Measurements from ENCODE around the gene SBF2. TPM values are rescaled to one million over a fixed set of nuclear protein-coding genes. Genes with fewer than 3 reads are reported as not detected.
"Not testable (repeated sequence)": the region's sequence is repeated elsewhere in the genome, so short reads cannot be mapped to it uniquely, and the experiment has no call there.

SBF2 gene
- total RNA-seq, 1 donor from 2014 or later = 44.9 TPM

- H3K36me3 Mint-ChIP-seq (ENCODE audit: insufficient read depth) = peaks cover 14% of the 10 kb centered on the region
- no peak for DNase-seq (ENCODE audit: low spot score, unreplicated experiment)
These were observed 545.6 kb downstream of the SBF2 start for GRCh38 chr11:9748361-9748970.

DNA sequence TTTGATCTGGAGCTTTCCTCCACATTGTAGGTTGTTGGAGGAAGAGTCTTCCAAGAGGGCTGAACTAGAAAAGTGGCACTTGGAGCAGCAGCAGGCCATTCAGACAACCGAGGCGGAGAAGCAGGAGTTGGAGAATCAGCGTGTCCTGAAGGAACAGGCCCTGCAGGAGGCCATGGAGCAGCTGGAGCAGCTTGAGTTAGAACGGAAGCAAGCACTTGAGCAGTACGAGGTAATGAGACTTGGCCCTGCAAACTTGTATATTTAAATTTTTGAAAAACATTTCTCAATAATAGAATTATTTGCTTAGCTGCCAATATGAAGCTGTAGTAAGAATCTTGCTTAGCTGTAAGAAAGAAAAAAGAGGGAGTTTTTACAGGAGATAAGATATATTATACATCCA lies 546.2 kb downstream of the SBF2 start:
- Mint-ChIP-seq H3K27ac (no peak overlapping the region), H3K9me3 (ENCODE audit: low read depth) (no peaks in the 10 kb centered on the region), H3K4me1 (ENCODE audit: low read depth) (no peaks in the 10 kb centered on the region), H3K36me3 (ENCODE audit: insufficient read depth) (peaks cover 14% of the 10 kb centered on the region), H3K27me3 (no peaks in the 10 kb centered on the region), H3K4me3 (ENCODE audit: low read depth) (no peak overlapping the region)
- no peak for DNase-seq (ENCODE audit: low spot score, unreplicated experiment)
- TF ChIP-seq CTCF (IDR thresholded peaks at IDR 0.05; ENCODE audit: unreplicated experiment) = no peak

More at GRCh38 chr11:9748361-9748970, 545.6 kb downstream of the SBF2 start:
- H3K27me3 Mint-ChIP-seq = no peaks in the 10 kb centered on the region
- no peaks in the 10 kb centered on the region for H3K4me1 Mint-ChIP-seq (ENCODE audit: low read depth)
- peak; percentile 53 for TF ChIP-seq CTCF (IDR thresholded peaks at IDR 0.05; ENCODE audit: unreplicated experiment)
- no peak overlapping the region for H3K4me3 Mint-ChIP-seq (ENCODE audit: low read depth)
- H3K27ac Mint-ChIP-seq = no peak overlapping the region
- H3K9me3 Mint-ChIP-seq (ENCODE audit: low read depth) = no peaks in the 10 kb centered on the region

GRCh38 chr11:9747229-9747628 lies 546.8 kb downstream of the SBF2 start:
- H3K27me3 Mint-ChIP-seq = no peaks in the 10 kb centered on the region
- no peaks in the 10 kb centered on the region for H3K4me1 Mint-ChIP-seq (ENCODE audit: low read depth)
- no peaks in the 10 kb centered on the region for H3K9me3 Mint-ChIP-seq (ENCODE audit: low read depth)
- H3K36me3 Mint-ChIP-seq (ENCODE audit: insufficient read depth) = peaks cover 16% of the 10 kb centered on the region
- no peak for DNase-seq (ENCODE audit: low spot score, unreplicated experiment)
- TF ChIP-seq CTCF (IDR thresholded peaks at IDR 0.05; ENCODE audit: unreplicated experiment) = no peak
- no peak overlapping the region for H3K27ac Mint-ChIP-seq
- no peak overlapping the region for H3K4me3 Mint-ChIP-seq (ENCODE audit: low read depth)

GRCh38 chr11:9745411-9746211 lies 548.4 kb downstream of the SBF2 start:
- Mint-ChIP-seq H3K27ac (no peak overlapping the region), H3K9me3 (ENCODE audit: low read depth) (no peaks in the 10 kb centered on the region)

GRCh38 chr11:9743512-9743911 lies 550.5 kb downstream of the SBF2 start:
- H3K4me3 Mint-ChIP-seq (ENCODE audit: low read depth); H3K27me3 Mint-ChIP-seq: not testable (repeated sequence)
- H3K36me3 Mint-ChIP-seq (ENCODE audit: insufficient read depth) = peaks cover 21% of the 10 kb centered on the region

More at GRCh38 chr11:9745411-9746211, 548.4 kb downstream of the SBF2 start:
- no peak for TF ChIP-seq CTCF (IDR thresholded peaks at IDR 0.05; ENCODE audit: unreplicated experiment)
- no peaks in the 10 kb centered on the region for H3K27me3 Mint-ChIP-seq
- H3K4me1 Mint-ChIP-seq (ENCODE audit: low read depth) = no peaks in the 10 kb centered on the region
- H3K36me3 Mint-ChIP-seq (ENCODE audit: insufficient read depth) = peaks cover 22% of the 10 kb centered on the region
- H3K4me3 Mint-ChIP-seq (ENCODE audit: low read depth) = no peak overlapping the region
- DNase-seq (ENCODE audit: low spot score, unreplicated experiment) = no peak

More at GRCh38 chr11:9743512-9743911, 550.5 kb downstream of the SBF2 start:
- DNase-seq (ENCODE audit: low spot score, unreplicated experiment); H3K9me3 Mint-ChIP-seq (ENCODE audit: low read depth); H3K27ac Mint-ChIP-seq; H3K4me1 Mint-ChIP-seq (ENCODE audit: low read depth): not testable (repeated sequence)
